GM23338 (cell line): Measurements from ENCODE around the gene CDH20. TPM values are rescaled to one million over a fixed set of nuclear protein-coding genes. Genes with fewer than 3 reads are reported as not detected.

Source experiments
- ATAC-seq: fragments of 200-7000 bp; cut with Tn5 transposase; 3 replicates; pipeline ENCODE4 v1.9.1; 2020
- DNase-seq: peaks from one replicate; pipeline ENCODE4 v3.0.0-alpha.2; 2015; ENCODE audit warnings: low spot score
- H2AFZ ChIP-seq: fragments of 200-600 bp; sonication (generic); 2 replicates; pipeline ENCODE4 v1.8.0; 2016; ENCODE audit warnings: antibody characterized with exemption, mild to moderate bottlenecking, moderate library complexity
- H3F3A ChIP-seq: fragments of 200-600 bp; sonication (generic); replicated peaks from 2 replicates; pipeline ENCODE4 v1.8.0; 2017; ENCODE audit warnings: antibody characterized with exemption, mixed run types, low read depth
- H3K27ac ChIP-seq: fragments of 200-600 bp; sonication (generic); 2 replicates; pipeline ENCODE4 v1.6.1; 2016; ENCODE audit warnings: low read depth
- H3K27me3 ChIP-seq: fragments of 200-600 bp; sonication (generic); 2 replicates; pipeline ENCODE4 v1.8.0; 2016; ENCODE audit warnings: mild to moderate bottlenecking, mixed run types, moderate library complexity; ENCODE audit not compliant: insufficient read depth
- H3K36me3 ChIP-seq: fragments of 200-600 bp; sonication (generic); 2 replicates; pipeline ENCODE4 v1.8.0; 2016; ENCODE audit warnings: mild to moderate bottlenecking; ENCODE audit not compliant: insufficient read depth
- H3K4me1 ChIP-seq: fragments of 200-600 bp; sonication (generic); 2 replicates; pipeline ENCODE4 v1.8.0; 2016; ENCODE audit warnings: mild to moderate bottlenecking, moderate library complexity; ENCODE audit not compliant: insufficient read depth
- H3K4me2 ChIP-seq: fragments of 200-600 bp; sonication (generic); 2 replicates; pipeline ENCODE4 v1.7.1; 2017; ENCODE audit warnings: mixed run types
- H3K4me3 ChIP-seq: fragments of 200-600 bp; sonication (generic); 2 replicates; pipeline ENCODE4 v1.6.1; 2016; ENCODE audit warnings: mixed run types
- H3K79me2 ChIP-seq: fragments of 200-600 bp; sonication (generic); replicated peaks from 2 replicates; pipeline ENCODE4 v1.8.0; 2017; ENCODE audit warnings: mild to moderate bottlenecking; ENCODE audit not compliant: insufficient read depth
- H3K9me2 ChIP-seq: fragments of 200-600 bp; sonication (generic); 2 replicates; pipeline ENCODE4 v1.8.0; 2017; ENCODE audit not compliant: insufficient read depth
- H4K20me1 ChIP-seq: fragments of 200-600 bp; sonication (generic); replicated peaks from 2 replicates; pipeline ENCODE4 v1.8.0; 2017; ENCODE audit warnings: mild to moderate bottlenecking; ENCODE audit not compliant: insufficient read depth
- H3K27ac Mint-ChIP-seq: 2 replicates; pipeline ENCODE4 v1.8.0; 2020; ENCODE audit warnings: inconsistent platforms, mild to moderate bottlenecking, moderate library complexity, mixed read lengths
- H3K27me3 Mint-ChIP-seq: 3 replicates; pipeline ENCODE4 v1.8.0; 2022; ENCODE audit warnings: low read depth, mild to moderate bottlenecking, moderate library complexity, mixed read lengths, inconsistent platforms; ENCODE audit not compliant: insufficient read depth, poor library complexity
- H3K36me3 Mint-ChIP-seq: 3 replicates; pipeline ENCODE4 v1.8.0; 2021; ENCODE audit warnings: low read depth, mild to moderate bottlenecking, inconsistent platforms, moderate library complexity, mixed read lengths
- H3K4me1 Mint-ChIP-seq: 3 replicates; pipeline ENCODE4 v1.8.0; 2020; ENCODE audit warnings: mild to moderate bottlenecking, inconsistent platforms, mixed read lengths
- H3K4me3 Mint-ChIP-seq: 3 replicates; pipeline ENCODE4 v1.8.0; 2021; ENCODE audit warnings: moderate library complexity, mild to moderate bottlenecking, inconsistent platforms, mixed read lengths
- H3K9me3 Mint-ChIP-seq: 3 replicates; pipeline ENCODE4 v1.8.0; 2020; ENCODE audit warnings: moderate library complexity, mild to moderate bottlenecking, inconsistent platforms, mixed read lengths
- CREB1 ChIP-seq: fragments of 250-450 bp; sonication (Bioruptor Pico); IDR thresholded peaks from 2 replicates; pipeline ENCODE4 v1.5.0; 2020; ENCODE audit warnings: low read depth, mild to moderate bottlenecking, moderate library complexity
- CTCF ChIP-seq, 2 experiments: fragments of 200-600 bp in 1 of 2; sonication (generic) in 1 of 2; conservative IDR thresholded peaks; 2 replicates each; pipeline versions ENCODE4 v1.5.1 to v1.6.1; 2016 to 2017; ENCODE audit warnings: antibody characterized with exemption in 2 of 2, low read depth in 2 of 2, mild to moderate bottlenecking in 2 of 2, moderate library complexity in 1 of 2
- ETS1 ChIP-seq: IDR thresholded peaks from 2 replicates; pipeline ENCODE4 v1.6.1; 2016; ENCODE audit warnings: antibody characterized with exemption
- EZH2 ChIP-seq: fragments of 200-600 bp; sonication (generic); IDR thresholded peaks from one replicate; pipeline ENCODE4 v1.8.0; 2017; ENCODE audit warnings: antibody characterized with exemption, mild to moderate bottlenecking, low read depth; ENCODE audit not compliant: unreplicated experiment
- EZH2phosphoT487 ChIP-seq: fragments of 200-600 bp; sonication (generic); IDR thresholded peaks from one replicate; pipeline ENCODE4 v1.8.1; 2018; ENCODE audit warnings: antibody characterized with exemption; ENCODE audit not compliant: unreplicated experiment
- JUNB ChIP-seq: IDR thresholded peaks from one replicate; pipeline ENCODE4 v1.6.1; 2016; ENCODE audit warnings: antibody characterized with exemption; ENCODE audit not compliant: unreplicated experiment
- NANOG ChIP-seq: IDR thresholded peaks from 2 replicates; pipeline ENCODE4 v1.6.1; 2016; ENCODE audit warnings: antibody characterized with exemption, borderline replicate concordance
- POLR2AphosphoS5 ChIP-seq: IDR thresholded peaks from 2 replicates; pipeline ENCODE4 v1.6.1; 2016; ENCODE audit warnings: antibody characterized with exemption, low read depth
- REST ChIP-seq: IDR thresholded peaks from one replicate; pipeline ENCODE4 v1.6.1; 2018; ENCODE audit warnings: antibody characterized with exemption; ENCODE audit not compliant: unreplicated experiment
- STAT1 ChIP-seq: IDR thresholded peaks from one replicate; pipeline ENCODE4 v1.6.1; 2016; ENCODE audit warnings: antibody characterized with exemption; ENCODE audit not compliant: unreplicated experiment
- ZNF114 ChIP-seq: fragments of 250-450 bp; sonication (Bioruptor Pico); IDR thresholded peaks from 2 replicates; pipeline ENCODE4 v1.5.0; 2020; ENCODE audit warnings: mild to moderate bottlenecking, moderate library complexity
- ZNF331 ChIP-seq: fragments of 250-450 bp; sonication (Bioruptor Pico); IDR thresholded peaks from 2 replicates; pipeline ENCODE4 v1.5.0; 2020; ENCODE audit warnings: low read depth, mild to moderate bottlenecking, moderate library complexity
- ZNF462 ChIP-seq: fragments of 250-450 bp; sonication (Bioruptor Pico); IDR thresholded peaks from 2 replicates; pipeline ENCODE4 v1.5.0; 2020; ENCODE audit warnings: mild to moderate bottlenecking, moderate library complexity
- polyA plus RNA-seq: library from polyadenylated mRNA; unstranded; fragments of >200 nt; fragmentation: Nextera tagmentation; extraction: Ambion mirVana; gene quantifications from 2 replicates; pipeline ENCODE4 v1.2.1, GENCODE V29; 2016
- total RNA-seq: library from RNA; depleted of rRNA; stranded (reverse); fragments of >200 nt; shearing (Covaris generic); gene quantifications from 2 replicates; pipeline ENCODE4 v1.2.3, GENCODE V29; 2014

CDH20 gene
- total and polyA plus RNA-seq, 2 experiments from 2014 or later: 1.0 TPM; not detected in 1

GRCh38 chr18:61578846-61579245, 245.6 kb downstream of the CDH20 start:
- DNase-seq (no peak), ATAC-seq (no peak)
- Histone ChIP-seq H4K20me1 (no peaks in the 10 kb centered on the region), H3K4me1 (peaks cover 10% of the 10 kb centered on the region; the same call in 1 of the 2 replicates), H3K9me2 (peaks cover 15% of the 10 kb centered on the region), H3K27me3 (peaks cover 7% of the 10 kb centered on the region), H3K27ac (no peak overlapping the region), H3K4me2 (no peak overlapping the region), H3F3A (no peaks in the 10 kb centered on the region), H3K79me2 (no peaks in the 10 kb centered on the region), H2AFZ (no peak overlapping the region), H3K36me3 (no peaks in the 10 kb centered on the region), H3K4me3 (no peak overlapping the region)
- Mint-ChIP-seq H3K27ac (no peak overlapping the region), H3K4me1 (peaks cover 18% of the 10 kb centered on the region), H3K36me3 (no peaks in the 10 kb centered on the region; the same call in 2 of the 3 replicates), H3K9me3 (no peaks in the 10 kb centered on the region), H3K27me3 (peaks cover 15% of the 10 kb centered on the region), H3K4me3 (no peak overlapping the region)
- TF ChIP-seq EZH2: no peak
- TF ChIP-seq ZNF114 (CRISPR knock-in tag): no peak
- no peak for TF ChIP-seq REST
- no peak for TF ChIP-seq POLR2AphosphoS5
- no peak for TF ChIP-seq ZNF331 (CRISPR knock-in tag)
- TF ChIP-seq CTCF (conservative IDR thresholded peaks at IDR 0.05; ENCODE audit: low read depth in 2 of 2): no peak
- no peak for TF ChIP-seq STAT1
- no peak for TF ChIP-seq JUNB
- TF ChIP-seq EZH2phosphoT487: no peak
- TF ChIP-seq ZNF462 (CRISPR knock-in tag): no peak
- TF ChIP-seq CREB1 (CRISPR knock-in tag): no peak
- no peak for TF ChIP-seq ETS1
- no peak for TF ChIP-seq NANOG
